Fibroblast of lung (primary cell): ENCODE data around the gene UGT2B28. TPM values are rescaled to one million over a fixed set of nuclear protein-coding genes. Genes with fewer than 3 reads are reported as not detected.
"Not testable (repeated sequence)": the region's sequence is repeated elsewhere in the genome, so short reads cannot be mapped to it uniquely, and the experiment has no call there.

Experiments
- DNase-seq, 2 donors: peaks; one replicate each; pipeline versions ENCODE4 v3.0.0 to v3.0.0-alpha.2; 2010; ENCODE audit warnings: low read depth in 2 of 2
- H2AFZ ChIP-seq: 2 replicates; pipeline ENCODE4 v1.5.1; 2012; ENCODE audit warnings: low read length, control low read depth, inconsistent platforms
- H3K27ac ChIP-seq: 2 replicates; pipeline ENCODE4 v1.5.1; 2011; ENCODE audit warnings: low read length, control low read depth; ENCODE audit not compliant: insufficient read depth
- H3K27me3 ChIP-seq: 2 replicates; pipeline ENCODE4 v1.5.1; 2011; ENCODE audit warnings: mild to moderate bottlenecking, low read length; ENCODE audit not compliant: control insufficient read depth, insufficient read depth
- H3K36me3 ChIP-seq: 2 replicates; pipeline ENCODE4 v1.5.1; 2011; ENCODE audit warnings: low read length; ENCODE audit not compliant: control insufficient read depth, insufficient read depth
- H3K4me1 ChIP-seq: 2 replicates; pipeline ENCODE4 v1.5.1; 2011; ENCODE audit warnings: low read length; ENCODE audit not compliant: control insufficient read depth, insufficient read depth; ENCODE audit errors: extremely low read depth
- H3K4me2 ChIP-seq: 2 replicates; pipeline ENCODE4 v1.5.1; 2011; ENCODE audit warnings: low read length, control low read depth; ENCODE audit not compliant: insufficient read depth; ENCODE audit errors: extremely low read depth
- H3K4me3 ChIP-seq, 4 experiments: fragments of 200-600 bp in 1 of 4; sonication (generic) in 1 of 4; replicated peaks in 1 of 4; 2 replicates each; pipeline ENCODE4 v1.5.1; 2011 to 2016; ENCODE audit warnings: low read length in 4 of 4, low read depth in 3 of 4, mild to moderate bottlenecking in 3 of 4, control low read depth in 2 of 4, inconsistent platforms in 1 of 4, mixed read lengths in 1 of 4; ENCODE audit not compliant: insufficient read depth in 1 of 4; ENCODE audit errors: control extremely low read depth in 1 of 4
- H3K79me2 ChIP-seq: 2 replicates; pipeline ENCODE4 v1.5.1; 2012; ENCODE audit warnings: mild to moderate bottlenecking, low read length, inconsistent platforms; ENCODE audit not compliant: control insufficient read depth, insufficient read depth
- H3K9ac ChIP-seq: 2 replicates; pipeline ENCODE4 v1.5.1; 2011; ENCODE audit warnings: mild to moderate bottlenecking, low read length, control low read depth; ENCODE audit not compliant: insufficient read depth
- H3K9me3 ChIP-seq: 2 replicates; pipeline ENCODE4 v1.5.1; 2012; ENCODE audit warnings: low read depth, low read length; ENCODE audit not compliant: control insufficient read depth, insufficient read depth
- H4K20me1 ChIP-seq: 2 replicates; pipeline ENCODE4 v1.5.1; 2011; ENCODE audit warnings: low read length; ENCODE audit not compliant: control insufficient read depth, insufficient read depth; ENCODE audit errors: extremely low read depth
- polyA plus RNA-seq, 2 donors: library from polyadenylated mRNA; depleted of rRNA in 1 of 2; stranded (reverse) in 1 of 2; unstranded in 1 of 2; fragments of >200 nt; gene quantifications; 2 replicates each; pipeline ENCODE4 v1.2.1, GENCODE V29; 2011 to 2012; ENCODE audit warnings: missing spikeins in 1 of 2
- total RNA-seq: library from RNA; depleted of rRNA; stranded (reverse); fragments of >200 nt; gene quantifications from 2 replicates; pipeline ENCODE4 v1.2.1, GENCODE V29; 2014

The UGT2B28 gene
- total and polyA plus RNA-seq, 2 donors (not counting 1 experiment from before 2014, with no cell fraction given), result not detected

DNA sequence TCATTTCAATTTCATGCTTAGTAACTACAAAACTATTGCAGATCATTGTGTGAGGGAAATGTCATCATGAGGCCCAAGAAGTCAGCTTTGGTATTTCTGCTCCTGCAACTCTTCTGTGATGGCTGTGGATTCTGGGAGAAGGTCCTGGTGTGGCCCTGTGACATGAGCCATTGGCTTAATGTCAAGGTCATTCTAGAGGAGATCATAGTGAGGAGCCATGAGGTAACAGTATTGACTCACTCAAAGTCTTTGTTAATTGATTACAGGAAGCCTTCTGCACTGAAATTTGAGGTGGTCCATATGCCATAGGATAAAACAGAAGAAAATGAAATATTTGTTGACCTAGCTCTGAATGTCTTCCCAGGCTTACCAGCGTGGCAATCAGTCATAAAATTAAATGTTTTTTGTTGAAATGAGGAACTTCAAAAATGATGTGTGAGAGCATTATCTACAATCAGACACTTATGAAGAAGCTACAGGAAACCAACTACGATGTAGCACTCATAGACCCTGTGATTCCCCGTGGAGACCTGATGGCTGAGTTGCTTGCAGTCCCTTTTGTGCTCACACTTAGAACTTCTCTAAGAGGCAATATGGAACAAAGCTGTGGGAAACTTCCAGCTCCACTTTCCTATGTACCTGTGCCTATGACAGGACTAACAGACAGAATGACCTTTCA lies 37.6 kb upstream of the UGT2B28 start:
- H4K20me1 ChIP-seq, H2AFZ ChIP-seq, H3K79me2 ChIP-seq, H3K4me1 ChIP-seq, H3K9me3 ChIP-seq, DNase-seq, H3K27me3 ChIP-seq, H3K9ac ChIP-seq, H3K27ac ChIP-seq, H3K36me3 ChIP-seq, H3K4me2 ChIP-seq, H3K4me3 ChIP-seq: not testable (repeated sequence)

DNA sequence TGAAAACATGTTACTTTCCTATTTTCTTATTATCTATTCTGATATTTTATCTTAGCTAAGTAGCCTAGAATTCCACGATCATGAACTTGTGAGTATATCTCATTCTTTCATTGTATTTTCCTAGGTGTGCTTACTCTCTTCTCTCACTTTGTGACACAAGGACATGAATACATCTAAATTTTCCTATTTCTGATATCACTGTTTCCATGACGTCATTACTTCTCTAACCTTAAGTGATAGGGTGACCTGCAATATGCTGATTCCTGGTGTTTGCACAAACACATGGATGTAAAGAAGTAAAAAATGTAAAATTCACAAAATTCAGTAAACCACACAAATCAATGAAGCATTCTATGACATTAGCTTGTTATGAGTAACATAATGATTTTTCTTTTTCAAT lies 29.4 kb upstream of the UGT2B28 start:
- H3K4me2 ChIP-seq, H3K27me3 ChIP-seq, H3K9ac ChIP-seq, DNase-seq, H3K36me3 ChIP-seq, H3K27ac ChIP-seq, H4K20me1 ChIP-seq, H3K4me1 ChIP-seq, H3K79me2 ChIP-seq, H3K9me3 ChIP-seq, H3K4me3 ChIP-seq, H2AFZ ChIP-seq: not testable (repeated sequence)

DNA sequence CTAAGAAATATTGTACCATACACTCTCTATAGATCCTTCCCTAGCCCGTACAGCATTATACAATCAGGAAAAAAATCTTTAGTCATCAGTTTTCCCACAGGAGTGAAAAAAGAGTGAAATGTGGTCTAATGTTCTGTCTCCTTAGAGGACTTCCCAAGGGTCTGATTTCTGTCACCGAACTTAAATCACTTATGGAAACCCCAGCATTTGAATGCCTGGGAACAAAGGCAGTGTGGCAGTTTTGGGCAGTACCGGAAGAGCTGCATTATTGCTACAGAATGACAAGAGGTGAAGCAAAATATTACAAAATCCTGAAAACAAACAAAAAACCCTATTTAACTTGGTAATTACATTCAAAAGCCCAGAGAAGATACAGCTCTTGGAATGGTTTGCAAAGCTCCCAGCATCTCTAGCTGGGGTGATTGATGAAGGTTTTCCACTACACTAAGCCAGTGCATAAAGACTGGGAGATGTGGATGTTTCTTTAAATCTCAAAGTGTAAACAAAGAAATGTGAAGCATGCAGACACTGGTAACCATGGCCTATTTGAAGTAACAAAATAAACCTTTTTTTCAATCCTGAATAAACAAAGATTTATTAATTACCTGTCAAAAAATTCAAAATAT lies 27.0 kb upstream of the UGT2B28 start:
- H3K27ac ChIP-seq, DNase-seq: not testable (repeated sequence)

DNA sequence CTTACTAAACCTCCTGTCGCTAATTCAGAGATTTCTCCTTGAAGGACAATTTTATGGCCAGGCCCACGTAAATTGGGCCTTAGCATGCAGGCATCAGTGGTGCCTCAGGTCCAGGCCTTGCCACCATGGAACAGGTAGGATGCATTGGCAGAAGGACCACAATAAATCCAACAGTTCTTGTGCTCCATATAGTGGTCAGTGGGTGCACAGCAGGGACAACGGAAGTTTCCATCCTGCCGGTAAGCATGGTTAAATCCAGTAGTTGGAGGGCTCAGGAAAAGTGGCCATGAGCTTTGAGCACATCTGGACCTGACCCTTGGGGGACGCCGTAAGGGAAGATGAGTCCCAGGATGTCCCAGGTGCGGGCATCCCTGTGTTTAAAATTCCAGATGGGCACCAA lies 11.7 kb upstream of the UGT2B28 start:
- H3K4me1 ChIP-seq, H3K4me2 ChIP-seq, DNase-seq, H3K27me3 ChIP-seq, H3K4me3 ChIP-seq, H3K27ac ChIP-seq, H4K20me1 ChIP-seq, H3K79me2 ChIP-seq, H3K9ac ChIP-seq, H3K9me3 ChIP-seq, H3K36me3 ChIP-seq, H2AFZ ChIP-seq: not testable (repeated sequence)

More for the DNA sequence above, 27.0 kb upstream of the UGT2B28 start:
- not testable (repeated sequence) for H3K9ac ChIP-seq, H2AFZ ChIP-seq, H4K20me1 ChIP-seq, H3K4me2 ChIP-seq, H3K36me3 ChIP-seq, H3K79me2 ChIP-seq, H3K4me3 ChIP-seq, H3K27me3 ChIP-seq, H3K9me3 ChIP-seq, H3K4me1 ChIP-seq

DNA sequence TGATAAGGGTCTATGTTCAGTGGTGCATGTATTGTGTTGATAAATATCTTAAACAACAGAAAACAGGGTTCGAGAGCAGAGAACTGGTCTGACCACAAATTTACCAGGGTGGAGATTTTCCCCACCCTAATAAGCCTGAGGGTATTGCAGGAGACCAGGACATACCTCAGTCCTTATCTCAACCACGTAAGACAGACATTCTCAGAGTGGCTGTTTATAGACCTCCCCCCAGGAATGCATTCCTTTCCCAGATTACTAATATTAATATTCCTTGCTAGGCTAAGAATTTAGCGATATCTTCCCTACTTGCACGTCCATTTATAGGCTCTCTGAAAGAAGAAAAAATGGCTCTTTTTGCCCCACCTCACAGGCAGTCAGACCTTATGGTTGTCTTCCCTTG lies 16.1 kb downstream of the UGT2B28 start:
- not testable (repeated sequence) for DNase-seq, H3K4me3 ChIP-seq, H3K9me3 ChIP-seq, H3K79me2 ChIP-seq, H2AFZ ChIP-seq, H3K9ac ChIP-seq, H4K20me1 ChIP-seq, H3K4me1 ChIP-seq, H3K4me2 ChIP-seq, H3K27me3 ChIP-seq, H3K27ac ChIP-seq, H3K36me3 ChIP-seq

DNA sequence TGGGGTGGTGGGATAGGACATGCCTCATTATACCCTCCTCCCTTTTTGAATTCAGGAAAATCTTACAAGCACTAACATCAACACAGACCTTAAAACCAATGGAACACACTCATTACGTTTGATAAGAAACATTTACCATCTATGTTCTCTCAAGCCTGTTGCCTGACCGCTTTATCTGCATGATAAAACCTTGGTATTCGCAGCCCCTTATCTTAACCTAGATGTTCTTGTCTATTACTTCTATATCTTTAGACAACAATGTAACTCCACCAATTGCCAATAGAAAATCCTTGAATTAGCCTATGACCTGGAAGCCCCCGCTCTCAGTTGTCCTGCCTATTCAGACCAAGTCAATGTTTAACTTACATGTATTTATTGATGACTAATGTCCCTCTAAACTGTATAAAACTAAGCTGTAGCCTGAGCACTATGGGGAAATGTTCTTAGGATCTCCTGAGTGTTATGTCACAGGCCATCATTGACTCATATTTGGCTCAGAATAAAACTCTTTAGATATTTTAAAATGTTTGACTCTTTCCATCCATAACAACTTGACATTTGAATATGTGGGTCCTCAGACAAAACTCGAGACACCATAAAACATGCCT lies 28.3 kb downstream of the UGT2B28 start:
- not testable (repeated sequence) for H3K4me2 ChIP-seq, H3K9me3 ChIP-seq, H3K27me3 ChIP-seq, H3K4me1 ChIP-seq, H3K36me3 ChIP-seq, H3K27ac ChIP-seq, DNase-seq, H3K9ac ChIP-seq, H2AFZ ChIP-seq, H3K79me2 ChIP-seq, H4K20me1 ChIP-seq, H3K4me3 ChIP-seq
